ENCODE results near the gene ENGASE. TPM values are rescaled to one million over a fixed set of nuclear protein-coding genes. Genes with fewer than 3 reads are reported as not detected.

Gene ENGASE
- polyA plus RNA-seq, 1 of the 3 experiments (the other 2 are of a cell fraction): 30.1 TPM

DNA sequence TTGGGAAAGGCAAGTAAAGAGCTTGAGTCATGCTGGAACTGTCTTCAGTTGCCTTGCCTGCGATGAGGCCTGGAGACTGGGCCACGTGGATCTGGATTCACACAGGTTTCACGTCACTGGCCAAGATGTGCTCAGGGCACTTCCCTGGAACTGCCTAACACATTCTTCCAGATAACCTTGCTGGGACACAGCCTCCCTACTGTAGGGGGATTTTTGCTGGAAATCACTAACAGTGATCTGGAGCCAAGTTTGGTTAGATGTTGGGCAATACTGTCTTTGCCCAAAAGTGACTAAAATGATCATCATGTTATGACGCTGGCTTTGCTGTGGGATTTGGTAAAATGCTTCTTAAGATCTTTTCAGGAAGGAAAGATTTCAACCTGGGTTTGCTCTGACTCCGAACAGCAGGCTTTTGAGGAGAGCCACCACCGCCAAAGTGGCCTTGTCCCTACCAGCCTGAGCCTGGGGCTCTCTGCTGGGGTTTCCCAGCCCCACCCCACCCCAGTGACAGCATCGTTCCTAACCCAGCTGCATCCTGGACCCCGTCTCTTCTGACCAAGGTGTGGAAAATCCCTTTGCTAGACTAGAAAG, 36.0 kb upstream of the ENGASE start:
- Histone ChIP-seq H3K27me3 (ENCODE audit: insufficient read depth) (no peaks in the 10 kb centered on the region), H3K27ac (ENCODE audit: low read depth in 2 of 2, low read length in 1 of 2) (no peak overlapping the region; a peak in 1 of 4 replicates), H3K79me2 (ENCODE audit: insufficient read depth) (no peaks in the 10 kb centered on the region), H2AFZ (ENCODE audit: low read depth) (peak overlapping the region; percentile 3; the same call in 1 of the 2 replicates), H3K4me3 (ENCODE audit: low read depth in 2 of 2, low read length in 1 of 2) (no peak overlapping the region), H4K20me1 (ENCODE audit: insufficient read depth) (no peaks in the 10 kb centered on the region), H3K9me3 (no peaks in the 10 kb centered on the region), H3K36me3 (replicated peaks in 1 of 2; ENCODE audit: control insufficient read depth in 1 of 2, insufficient read depth in 2 of 2, low read length in 1 of 2) (no peaks in the 10 kb centered on the region), H3K4me2 (no peak overlapping the region), H3K4me1 (ENCODE audit: control insufficient read depth in 1 of 2, insufficient read depth in 2 of 2, low read depth in 1 of 2, low read length in 1 of 2) (peaks cover 8 to 10% of the 10 kb centered on the region in 2 experiments; a peak in 3 of 4 replicates), H3F3A (replicated peaks; ENCODE audit: insufficient read depth) (peaks cover 19% of the 10 kb centered on the region), H3K9me2 (no peaks in the 10 kb centered on the region), H3K9ac (no peak overlapping the region)
- TF ChIP-seq, protein P1, sequence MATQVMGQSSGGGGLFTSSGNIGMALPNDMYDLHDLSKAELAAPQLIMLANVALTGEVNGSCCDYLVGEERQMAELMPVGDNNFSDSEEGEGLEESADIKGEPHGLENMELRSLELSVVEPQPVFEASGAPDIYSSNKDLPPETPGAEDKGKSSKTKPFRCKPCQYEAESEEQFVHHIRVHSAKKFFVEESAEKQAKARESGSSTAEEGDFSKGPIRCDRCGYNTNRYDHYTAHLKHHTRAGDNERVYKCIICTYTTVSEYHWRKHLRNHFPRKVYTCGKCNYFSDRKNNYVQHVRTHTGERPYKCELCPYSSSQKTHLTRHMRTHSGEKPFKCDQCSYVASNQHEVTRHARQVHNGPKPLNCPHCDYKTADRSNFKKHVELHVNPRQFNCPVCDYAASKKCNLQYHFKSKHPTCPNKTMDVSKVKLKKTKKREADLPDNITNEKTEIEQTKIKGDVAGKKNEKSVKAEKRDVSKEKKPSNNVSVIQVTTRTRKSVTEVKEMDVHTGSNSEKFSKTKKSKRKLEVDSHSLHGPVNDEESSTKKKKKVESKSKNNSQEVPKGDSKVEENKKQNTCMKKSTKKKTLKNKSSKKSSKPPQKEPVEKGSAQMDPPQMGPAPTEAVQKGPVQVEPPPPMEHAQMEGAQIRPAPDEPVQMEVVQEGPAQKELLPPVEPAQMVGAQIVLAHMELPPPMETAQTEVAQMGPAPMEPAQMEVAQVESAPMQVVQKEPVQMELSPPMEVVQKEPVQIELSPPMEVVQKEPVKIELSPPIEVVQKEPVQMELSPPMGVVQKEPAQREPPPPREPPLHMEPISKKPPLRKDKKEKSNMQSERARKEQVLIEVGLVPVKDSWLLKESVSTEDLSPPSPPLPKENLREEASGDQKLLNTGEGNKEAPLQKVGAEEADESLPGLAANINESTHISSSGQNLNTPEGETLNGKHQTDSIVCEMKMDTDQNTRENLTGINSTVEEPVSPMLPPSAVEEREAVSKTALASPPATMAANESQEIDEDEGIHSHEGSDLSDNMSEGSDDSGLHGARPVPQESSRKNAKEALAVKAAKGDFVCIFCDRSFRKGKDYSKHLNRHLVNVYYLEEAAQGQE (IDR thresholded peaks at IDR 0.05; ENCODE audit: low read depth, low read length): no peak
- 0 out of 2 replicates have a peak, but pooled peaks have one; percentile 28 for TF ChIP-seq NFIC (IDR thresholded peaks at IDR 0.05; ENCODE audit: borderline replicate concordance)
- 63% methylated on average over 8 of the region's 8 CpGs for WGBS (ENCODE audit: low lambda C conversion rate)
- DNase-seq: no peak
- CTCF ChIA-PET: interaction anchor here (0.8 to 7.9 kb wide), 6 partner anchors 9 to 354 kb away, joined by 3 to 191 read pairs (median 10); no protein-coding TSS in a partner anchor
- POLR2A ChIA-PET: no interaction called here

DNA sequence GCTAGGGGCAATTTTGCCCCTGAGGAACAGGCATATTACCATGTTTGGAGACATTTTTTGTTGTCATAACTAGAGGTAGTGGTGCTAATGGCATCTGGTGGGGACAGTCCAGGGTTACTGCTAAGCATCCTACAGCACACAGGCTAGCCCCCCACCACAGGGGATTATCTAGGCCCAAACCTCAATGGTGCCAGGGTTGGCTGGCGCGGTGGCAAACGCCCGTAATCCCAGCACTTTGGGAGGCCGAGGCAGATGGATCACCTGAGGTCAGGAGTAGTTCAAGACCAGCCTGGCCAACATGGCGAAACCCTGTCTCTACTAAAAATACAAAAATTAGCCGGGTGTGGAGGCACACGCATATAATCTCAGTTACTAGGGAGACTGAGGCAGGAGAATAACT, 35.5 kb upstream of the ENGASE start:
- CTCF ChIA-PET: interaction anchor here (0.8 to 7.9 kb wide), 6 partner anchors 10 to 352 kb away, joined by 3 to 191 read pairs (median 17); no protein-coding TSS in a partner anchor
- no peak overlapping the region for H3K4me2 ChIP-seq
- WGBS (ENCODE audit: low lambda C conversion rate): 98% methylated on average over 8 of the region's 8 CpGs
- TF ChIP-seq, protein P2, sequence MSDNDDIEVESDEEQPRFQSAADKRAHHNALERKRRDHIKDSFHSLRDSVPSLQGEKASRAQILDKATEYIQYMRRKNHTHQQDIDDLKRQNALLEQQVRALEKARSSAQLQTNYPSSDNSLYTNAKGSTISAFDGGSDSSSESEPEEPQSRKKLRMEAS (IDR thresholded peaks at IDR 0.05; ENCODE audit: low read depth): no peak
- TF ChIP-seq MXI1 (IDR thresholded peaks at IDR 0.05; ENCODE audit: low read depth, low read length): no peak
- no peak for TF ChIP-seq TAF1 (IDR thresholded peaks at IDR 0.05; ENCODE audit: borderline replicate concordance, low read depth, low read length)
- no peak for TF ChIP-seq RCOR1 (IDR thresholded peaks at IDR 0.05; ENCODE audit: low read length)
- TF ChIP-seq FOXM1 (IDR thresholded peaks at IDR 0.05; ENCODE audit: low read depth): no peak
- no peak for TF ChIP-seq ELF1 (IDR thresholded peaks at IDR 0.05)
- no peak for TF ChIP-seq TEAD4 (IDR thresholded peaks at IDR 0.05; ENCODE audit: borderline replicate concordance, insufficient read depth)
- no peak for TF ChIP-seq MEF2A (IDR thresholded peaks at IDR 0.05; ENCODE audit: borderline replicate concordance, low read depth)
- TF ChIP-seq RXRA (IDR thresholded peaks at IDR 0.05; ENCODE audit: borderline replicate concordance, low read depth): no peak
- no peak for TF ChIP-seq TCF12 (IDR thresholded peaks at IDR 0.05)
- TF ChIP-seq, protein P3, sequence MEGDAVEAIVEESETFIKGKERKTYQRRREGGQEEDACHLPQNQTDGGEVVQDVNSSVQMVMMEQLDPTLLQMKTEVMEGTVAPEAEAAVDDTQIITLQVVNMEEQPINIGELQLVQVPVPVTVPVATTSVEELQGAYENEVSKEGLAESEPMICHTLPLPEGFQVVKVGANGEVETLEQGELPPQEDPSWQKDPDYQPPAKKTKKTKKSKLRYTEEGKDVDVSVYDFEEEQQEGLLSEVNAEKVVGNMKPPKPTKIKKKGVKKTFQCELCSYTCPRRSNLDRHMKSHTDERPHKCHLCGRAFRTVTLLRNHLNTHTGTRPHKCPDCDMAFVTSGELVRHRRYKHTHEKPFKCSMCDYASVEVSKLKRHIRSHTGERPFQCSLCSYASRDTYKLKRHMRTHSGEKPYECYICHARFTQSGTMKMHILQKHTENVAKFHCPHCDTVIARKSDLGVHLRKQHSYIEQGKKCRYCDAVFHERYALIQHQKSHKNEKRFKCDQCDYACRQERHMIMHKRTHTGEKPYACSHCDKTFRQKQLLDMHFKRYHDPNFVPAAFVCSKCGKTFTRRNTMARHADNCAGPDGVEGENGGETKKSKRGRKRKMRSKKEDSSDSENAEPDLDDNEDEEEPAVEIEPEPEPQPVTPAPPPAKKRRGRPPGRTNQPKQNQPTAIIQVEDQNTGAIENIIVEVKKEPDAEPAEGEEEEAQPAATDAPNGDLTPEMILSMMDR (IDR thresholded peaks at IDR 0.05): no peak
- no peak for TF ChIP-seq FOSL2 (IDR thresholded peaks at IDR 0.05; ENCODE audit: borderline replicate concordance, low read depth)
- TF ChIP-seq, protein P1 (IDR thresholded peaks at IDR 0.05; ENCODE audit: low read depth, low read length): no peak
- no peak for TF ChIP-seq EZH2phosphoT487 (IDR thresholded peaks at IDR 0.05; ENCODE audit: borderline replicate concordance, low read depth)
- TF ChIP-seq, protein P4, sequence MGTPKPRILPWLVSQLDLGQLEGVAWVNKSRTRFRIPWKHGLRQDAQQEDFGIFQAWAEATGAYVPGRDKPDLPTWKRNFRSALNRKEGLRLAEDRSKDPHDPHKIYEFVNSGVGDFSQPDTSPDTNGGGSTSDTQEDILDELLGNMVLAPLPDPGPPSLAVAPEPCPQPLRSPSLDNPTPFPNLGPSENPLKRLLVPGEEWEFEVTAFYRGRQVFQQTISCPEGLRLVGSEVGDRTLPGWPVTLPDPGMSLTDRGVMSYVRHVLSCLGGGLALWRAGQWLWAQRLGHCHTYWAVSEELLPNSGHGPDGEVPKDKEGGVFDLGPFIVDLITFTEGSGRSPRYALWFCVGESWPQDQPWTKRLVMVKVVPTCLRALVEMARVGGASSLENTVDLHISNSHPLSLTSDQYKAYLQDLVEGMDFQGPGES (IDR thresholded peaks at IDR 0.05; ENCODE audit: low read depth, low read length): no peak

More for the DNA sequence above, 35.5 kb upstream of the ENGASE start:
- H3K4me3 ChIP-seq (ENCODE audit: low read depth in 2 of 2, low read length in 1 of 2): no peak overlapping the region
- H2AFZ ChIP-seq (ENCODE audit: low read depth): no peak overlapping the region
- no peak overlapping the region; a peak in 1 of 4 replicates for H3K27ac ChIP-seq (ENCODE audit: low read depth in 2 of 2, low read length in 1 of 2)
- no peaks in the 10 kb centered on the region for H4K20me1 ChIP-seq (ENCODE audit: insufficient read depth)
- H3K79me2 ChIP-seq (ENCODE audit: insufficient read depth): no peaks in the 10 kb centered on the region
- H3F3A ChIP-seq (replicated peaks; ENCODE audit: insufficient read depth): peaks cover 19% of the 10 kb centered on the region
- H3K9me3 ChIP-seq: no peaks in the 10 kb centered on the region
- no peaks in the 10 kb centered on the region for H3K27me3 ChIP-seq (ENCODE audit: insufficient read depth)
- peaks cover 3 to 10% of the 10 kb centered on the region in 2 experiments; a peak in 3 of 4 replicates for H3K4me1 ChIP-seq (ENCODE audit: control insufficient read depth in 1 of 2, insufficient read depth in 2 of 2, low read depth in 1 of 2, low read length in 1 of 2)
- no peaks in the 10 kb centered on the region for H3K36me3 ChIP-seq (replicated peaks in 1 of 2; ENCODE audit: control insufficient read depth in 1 of 2, insufficient read depth in 2 of 2, low read length in 1 of 2)
- no peak for DNase-seq
- H3K9ac ChIP-seq: no peak overlapping the region
- H3K9me2 ChIP-seq: no peaks in the 10 kb centered on the region
- POLR2A ChIA-PET: no interaction called here
